Upper lobe of left lung (tissue), 4 donors: ENCODE results near the gene MOB2.

Experiments
- CTCF ChIP-seq, 6 experiments: fragments of 450-650 bp in 4 of 6; fragments of 200-600 bp in 2 of 6; sonication (generic) in 2 of 6; IDR thresholded peaks; one replicate each; pipeline ENCODE4 v1.5.1; 2016 to 2019; ENCODE audit warnings: antibody characterized with exemption in 6 of 6
- EP300 ChIP-seq, 4 donors: sonication (generic); formaldehyde crosslinking; IDR thresholded peaks; one replicate each; pipeline ENCODE4 v1.5.1; 2017; ENCODE audit warnings: antibody characterized with exemption in 4 of 4, control low read depth in 2 of 4

- TF ChIP-seq CTCF (IDR thresholded peaks at IDR 0.05) (no peak), EP300 (IDR thresholded peaks at IDR 0.05) (no peak)
Observed at GRCh38 chr11:1508986-1509385, 22.4 kb upstream of the MOB2 start.
